ENCODE data around the gene SIRPA.

Gene SIRPA

DNA sequence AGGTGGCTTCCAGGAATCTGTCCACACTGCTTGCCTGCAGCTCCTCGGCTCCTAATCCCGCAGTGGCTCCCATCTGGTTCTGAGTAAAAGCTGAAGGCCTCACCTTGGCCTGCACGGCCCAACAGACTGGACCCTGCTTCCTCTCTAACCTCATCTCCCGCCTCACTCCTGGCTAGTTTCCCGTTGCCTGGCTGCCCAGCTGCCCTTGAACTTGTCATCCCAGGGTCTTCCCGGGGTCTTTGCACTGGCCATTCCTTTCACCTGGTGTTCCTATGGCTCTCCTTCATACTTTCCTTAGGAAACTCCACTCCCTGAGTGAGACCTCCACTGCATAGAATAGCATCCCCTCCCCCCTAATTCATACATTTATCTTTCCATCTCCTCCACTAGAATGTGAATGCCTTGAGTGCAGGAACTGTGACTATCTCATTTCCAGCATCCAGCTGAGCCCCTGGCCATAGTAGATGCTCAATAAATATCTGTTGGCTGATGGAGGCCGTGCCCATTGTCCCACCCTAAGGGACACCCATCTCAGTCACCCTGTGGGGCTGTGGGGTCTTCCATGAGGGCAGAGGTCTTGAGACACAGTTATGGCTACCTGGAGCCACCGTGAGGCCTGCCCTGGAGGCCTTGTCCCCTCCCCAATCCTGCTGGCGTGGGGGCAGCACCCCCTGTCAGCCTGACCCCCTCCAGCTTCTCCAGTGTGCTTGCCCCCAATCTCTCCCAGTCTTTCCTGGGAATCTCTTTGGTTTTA is 9.1 kb upstream of the SIRPA start:
- no peak overlapping the region for H3K27ac ChIP-seq (replicated peaks)
- DNase-seq (ENCODE audit: low read depth in 1 of 2, low spot score in 1 of 2) = no peak
- no peaks in the 10 kb centered on the region for H3K27me3 ChIP-seq (ENCODE audit: insufficient read depth, poor library complexity, severe bottlenecking)
- no peak for TF ChIP-seq GABPA (IDR thresholded peaks at IDR 0.05; ENCODE audit: low read depth)
- no peak overlapping the region for H3K4me3 ChIP-seq (replicated peaks; ENCODE audit: insufficient read depth, low read length)

DNA sequence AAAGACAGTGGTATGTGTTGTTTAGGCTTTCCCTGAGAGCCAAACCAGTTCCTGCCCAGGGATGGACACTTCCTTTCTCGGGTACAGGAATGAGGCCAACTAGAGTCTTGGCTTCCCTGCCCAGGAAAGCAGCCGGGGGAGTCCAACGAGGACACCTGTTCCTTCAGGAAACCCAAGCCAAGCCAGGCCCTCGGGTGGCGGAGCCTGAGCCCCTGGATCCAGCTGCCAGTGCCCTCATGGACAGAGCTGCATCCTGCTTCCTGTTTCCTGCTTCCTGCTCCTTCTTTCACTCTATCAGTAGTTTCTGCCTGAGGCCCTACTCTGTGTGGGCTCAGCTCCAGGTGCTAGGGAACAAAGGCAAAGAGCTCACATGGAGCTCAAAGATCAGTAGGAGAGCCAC is 7.9 kb upstream of the SIRPA start:
- no peak for DNase-seq (ENCODE audit: low read depth in 1 of 2, low spot score in 1 of 2)

DNA sequence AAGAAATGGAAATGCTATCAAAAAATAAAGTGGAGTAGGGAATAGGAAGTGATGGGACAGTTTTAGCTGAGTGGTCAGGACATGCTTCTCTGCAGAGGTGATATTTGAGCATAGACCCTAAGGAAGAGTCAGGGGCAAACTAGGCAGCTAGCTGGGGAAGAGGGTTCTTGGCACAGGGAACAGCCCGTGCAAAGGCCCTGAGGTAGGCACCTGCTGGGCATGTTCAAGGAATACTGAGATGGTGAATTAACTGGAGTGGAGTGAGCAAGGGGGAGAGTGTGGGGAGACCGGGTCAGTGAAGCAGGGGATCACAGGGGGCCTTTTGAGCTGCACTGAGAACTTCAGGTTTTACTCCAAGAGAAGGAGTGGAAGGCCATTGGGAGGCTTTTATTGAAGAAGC is 7.5 kb upstream of the SIRPA start:
- H3K27me3 ChIP-seq (ENCODE audit: insufficient read depth, poor library complexity, severe bottlenecking) = no peaks in the 10 kb centered on the region
- no peak for DNase-seq (ENCODE audit: low read depth in 1 of 2, low spot score in 1 of 2)
- H3K4me3 ChIP-seq (replicated peaks; ENCODE audit: insufficient read depth, low read length) = no peak overlapping the region
- H3K27ac ChIP-seq (replicated peaks) = no peak overlapping the region
- no peak for TF ChIP-seq GABPA (IDR thresholded peaks at IDR 0.05; ENCODE audit: low read depth)
- TF ChIP-seq, protein P1, sequence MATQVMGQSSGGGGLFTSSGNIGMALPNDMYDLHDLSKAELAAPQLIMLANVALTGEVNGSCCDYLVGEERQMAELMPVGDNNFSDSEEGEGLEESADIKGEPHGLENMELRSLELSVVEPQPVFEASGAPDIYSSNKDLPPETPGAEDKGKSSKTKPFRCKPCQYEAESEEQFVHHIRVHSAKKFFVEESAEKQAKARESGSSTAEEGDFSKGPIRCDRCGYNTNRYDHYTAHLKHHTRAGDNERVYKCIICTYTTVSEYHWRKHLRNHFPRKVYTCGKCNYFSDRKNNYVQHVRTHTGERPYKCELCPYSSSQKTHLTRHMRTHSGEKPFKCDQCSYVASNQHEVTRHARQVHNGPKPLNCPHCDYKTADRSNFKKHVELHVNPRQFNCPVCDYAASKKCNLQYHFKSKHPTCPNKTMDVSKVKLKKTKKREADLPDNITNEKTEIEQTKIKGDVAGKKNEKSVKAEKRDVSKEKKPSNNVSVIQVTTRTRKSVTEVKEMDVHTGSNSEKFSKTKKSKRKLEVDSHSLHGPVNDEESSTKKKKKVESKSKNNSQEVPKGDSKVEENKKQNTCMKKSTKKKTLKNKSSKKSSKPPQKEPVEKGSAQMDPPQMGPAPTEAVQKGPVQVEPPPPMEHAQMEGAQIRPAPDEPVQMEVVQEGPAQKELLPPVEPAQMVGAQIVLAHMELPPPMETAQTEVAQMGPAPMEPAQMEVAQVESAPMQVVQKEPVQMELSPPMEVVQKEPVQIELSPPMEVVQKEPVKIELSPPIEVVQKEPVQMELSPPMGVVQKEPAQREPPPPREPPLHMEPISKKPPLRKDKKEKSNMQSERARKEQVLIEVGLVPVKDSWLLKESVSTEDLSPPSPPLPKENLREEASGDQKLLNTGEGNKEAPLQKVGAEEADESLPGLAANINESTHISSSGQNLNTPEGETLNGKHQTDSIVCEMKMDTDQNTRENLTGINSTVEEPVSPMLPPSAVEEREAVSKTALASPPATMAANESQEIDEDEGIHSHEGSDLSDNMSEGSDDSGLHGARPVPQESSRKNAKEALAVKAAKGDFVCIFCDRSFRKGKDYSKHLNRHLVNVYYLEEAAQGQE (IDR thresholded peaks at IDR 0.05; ENCODE audit: insufficient replicate concordance, low read depth) = no peak
- TF ChIP-seq SPI1 (IDR thresholded peaks at IDR 0.05; ENCODE audit: borderline replicate concordance, low read depth) = no peak

More for the DNA sequence above, 7.9 kb upstream of the SIRPA start:
- Histone ChIP-seq H3K27me3 (ENCODE audit: insufficient read depth, poor library complexity, severe bottlenecking) (no peaks in the 10 kb centered on the region), H3K4me3 (replicated peaks; ENCODE audit: insufficient read depth, low read length) (no peak overlapping the region), H3K27ac (replicated peaks) (no peak overlapping the region)
- TF ChIP-seq GABPA (IDR thresholded peaks at IDR 0.05; ENCODE audit: low read depth) = no peak
- TF ChIP-seq SPI1 (IDR thresholded peaks at IDR 0.05; ENCODE audit: borderline replicate concordance, low read depth) = no peak
- TF ChIP-seq, protein P1 (IDR thresholded peaks at IDR 0.05; ENCODE audit: insufficient replicate concordance, low read depth) = no peak
- TF ChIP-seq, protein P2, sequence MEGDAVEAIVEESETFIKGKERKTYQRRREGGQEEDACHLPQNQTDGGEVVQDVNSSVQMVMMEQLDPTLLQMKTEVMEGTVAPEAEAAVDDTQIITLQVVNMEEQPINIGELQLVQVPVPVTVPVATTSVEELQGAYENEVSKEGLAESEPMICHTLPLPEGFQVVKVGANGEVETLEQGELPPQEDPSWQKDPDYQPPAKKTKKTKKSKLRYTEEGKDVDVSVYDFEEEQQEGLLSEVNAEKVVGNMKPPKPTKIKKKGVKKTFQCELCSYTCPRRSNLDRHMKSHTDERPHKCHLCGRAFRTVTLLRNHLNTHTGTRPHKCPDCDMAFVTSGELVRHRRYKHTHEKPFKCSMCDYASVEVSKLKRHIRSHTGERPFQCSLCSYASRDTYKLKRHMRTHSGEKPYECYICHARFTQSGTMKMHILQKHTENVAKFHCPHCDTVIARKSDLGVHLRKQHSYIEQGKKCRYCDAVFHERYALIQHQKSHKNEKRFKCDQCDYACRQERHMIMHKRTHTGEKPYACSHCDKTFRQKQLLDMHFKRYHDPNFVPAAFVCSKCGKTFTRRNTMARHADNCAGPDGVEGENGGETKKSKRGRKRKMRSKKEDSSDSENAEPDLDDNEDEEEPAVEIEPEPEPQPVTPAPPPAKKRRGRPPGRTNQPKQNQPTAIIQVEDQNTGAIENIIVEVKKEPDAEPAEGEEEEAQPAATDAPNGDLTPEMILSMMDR (IDR thresholded peaks at IDR 0.05; ENCODE audit: insufficient read depth, low read length) = no peak
- TF ChIP-seq POLR2AphosphoS5 (IDR thresholded peaks at IDR 0.05; ENCODE audit: low read depth) = no peak

DNA sequence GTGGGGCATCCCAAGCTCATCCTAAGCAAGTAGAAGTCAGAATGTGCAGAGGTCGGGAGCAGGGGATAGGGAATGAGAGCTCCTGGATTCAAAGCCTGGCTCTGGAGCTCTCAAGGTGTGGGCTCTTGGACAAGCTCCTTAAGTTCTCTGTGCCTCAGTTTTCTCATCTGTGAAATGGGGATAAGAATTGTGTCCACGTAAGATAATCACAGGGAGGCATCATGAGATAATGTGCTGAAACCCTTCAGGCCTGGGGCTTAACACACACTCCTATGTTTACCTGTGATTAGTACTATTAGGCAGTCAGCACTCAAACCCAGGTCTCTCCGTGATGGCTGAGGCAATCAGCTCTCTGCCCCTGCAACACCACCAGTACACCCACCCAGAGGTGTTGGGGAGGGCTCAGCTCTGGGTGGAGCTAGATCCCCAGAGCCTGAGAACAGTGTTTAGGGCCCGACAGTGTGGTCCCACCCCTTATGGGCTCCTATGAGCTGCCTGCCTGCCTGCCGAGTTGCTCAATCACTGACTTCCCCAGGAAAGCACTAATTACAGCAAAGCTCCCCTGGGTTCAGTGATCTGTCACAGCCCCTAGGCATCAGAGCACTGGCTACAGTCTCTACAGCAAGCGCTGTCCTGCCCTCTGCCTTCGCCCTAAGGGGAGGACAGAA is 6.3 kb upstream of the SIRPA start:
- Histone ChIP-seq H3K27me3 (ENCODE audit: insufficient read depth, poor library complexity, severe bottlenecking) (no peaks in the 10 kb centered on the region), H3K27ac (replicated peaks) (peak overlapping the region; percentile 49), H3K4me3 (replicated peaks; ENCODE audit: insufficient read depth, low read length) (no peak overlapping the region)
- DNase-seq (ENCODE audit: low read depth in 1 of 2, low spot score in 1 of 2) = peak; percentile 89 to 93
- TF ChIP-seq SPI1 (IDR thresholded peaks at IDR 0.05; ENCODE audit: borderline replicate concordance, low read depth) = peak; percentile 82
- TF ChIP-seq, protein P2 (IDR thresholded peaks at IDR 0.05; ENCODE audit: insufficient read depth, low read length) = no peak
- TF ChIP-seq, protein P1 (IDR thresholded peaks at IDR 0.05; ENCODE audit: insufficient replicate concordance, low read depth) = no peak
- TF ChIP-seq GABPA (IDR thresholded peaks at IDR 0.05; ENCODE audit: low read depth) = no peak

Data from HL-60 (cell line).